SK-N-SH treated with all-trans-retinoic acid at 6 μM for 48 hours (cell line): ENCODE results near the gene HNRNPUL1.

Source experiments
- ATAC-seq: fragments of 200-7000 bp; cut with Tn5 transposase; 3 replicates; pipeline ENCODE4 v1.9.1; 2020; ENCODE audit warnings: mild to moderate bottlenecking, moderate library complexity
- ARNTL ChIP-seq: fragments of 450-650 bp; formaldehyde crosslinking; IDR thresholded peaks from 2 replicates; pipeline ENCODE4 v1.5.0; 2020; ENCODE audit warnings: low read depth, mild to moderate bottlenecking, moderate library complexity, borderline replicate concordance
- BACH2 ChIP-seq: fragments of 250-450 bp; sonication (Bioruptor Pico); IDR thresholded peaks from 2 replicates; pipeline ENCODE4 v1.9.0; 2021; ENCODE audit warnings: mild to moderate bottlenecking, borderline replicate concordance
- CSDC2 ChIP-seq: fragments of 250-450 bp; sonication (Bioruptor Pico); IDR thresholded peaks from 2 replicates; pipeline ENCODE4 v1.5.0; 2020; ENCODE audit warnings: mild to moderate bottlenecking, moderate library complexity
- GLIS3 ChIP-seq: fragments of 250-450 bp; sonication (Bioruptor Pico); IDR thresholded peaks from 2 replicates; pipeline ENCODE4 v1.5.0; 2020; ENCODE audit warnings: mild to moderate bottlenecking, moderate library complexity
- ISL1 ChIP-seq: fragments of 250-450 bp; sonication (Bioruptor Pico); IDR thresholded peaks from 2 replicates; pipeline ENCODE4 v2.1.2; 2022; ENCODE audit warnings: mild to moderate bottlenecking, moderate library complexity
- PPARA ChIP-seq: fragments of 250-450 bp; sonication (Bioruptor Pico); IDR thresholded peaks from 2 replicates; pipeline ENCODE4 v1.5.0; 2020; ENCODE audit warnings: mild to moderate bottlenecking, borderline replicate concordance
- RARB ChIP-seq: fragments of 250-450 bp; sonication (Bioruptor Pico); IDR thresholded peaks from 2 replicates; pipeline ENCODE4 v1.8.0; 2021; ENCODE audit warnings: mild to moderate bottlenecking, moderate library complexity
- SNAI2 ChIP-seq: fragments of 250-450 bp; sonication (Bioruptor Pico); IDR thresholded peaks from 2 replicates; pipeline ENCODE4 v1.5.0; 2020; ENCODE audit warnings: mild to moderate bottlenecking, moderate library complexity
- TCF4 ChIP-seq: fragments of 250-450 bp; sonication (Bioruptor Pico); IDR thresholded peaks from 2 replicates; pipeline ENCODE4 v1.8.0; 2021; ENCODE audit warnings: mild to moderate bottlenecking, moderate library complexity, borderline replicate concordance
- TOX ChIP-seq: fragments of 250-450 bp; sonication (Bioruptor Pico); IDR thresholded peaks from 2 replicates; pipeline ENCODE4 v1.8.0; 2021; ENCODE audit warnings: mild to moderate bottlenecking, moderate library complexity, borderline replicate concordance
- ZC3H10 ChIP-seq: fragments of 250-450 bp; sonication (Bioruptor Pico); IDR thresholded peaks from 2 replicates; pipeline ENCODE4 v1.5.1; 2021; ENCODE audit warnings: mild to moderate bottlenecking, moderate library complexity
- ZFP3 ChIP-seq: fragments of 250-450 bp; sonication (Bioruptor Pico); IDR thresholded peaks from 2 replicates; pipeline ENCODE4 v1.5.0; 2020; ENCODE audit warnings: mild to moderate bottlenecking, moderate library complexity
- ZFP30 ChIP-seq: fragments of 450-650 bp; formaldehyde crosslinking; IDR thresholded peaks from 2 replicates; pipeline ENCODE4 v1.5.0; 2022; ENCODE audit warnings: mild to moderate bottlenecking, moderate library complexity
- ZNF565 ChIP-seq: fragments of 450-650 bp; formaldehyde crosslinking; conservative IDR thresholded peaks from 2 replicates; pipeline ENCODE4 v1.5.0; 2020; ENCODE audit warnings: low read depth, mild to moderate bottlenecking, moderate library complexity
- ZNF70 ChIP-seq: fragments of 450-650 bp; formaldehyde crosslinking; IDR thresholded peaks from 2 replicates; pipeline ENCODE4 v1.5.0; 2020; ENCODE audit warnings: mild to moderate bottlenecking, moderate library complexity
- ZNF8 ChIP-seq: fragments of 450-650 bp; formaldehyde crosslinking; IDR thresholded peaks from 2 replicates; pipeline ENCODE4 v1.5.0; 2020; ENCODE audit warnings: mild to moderate bottlenecking, moderate library complexity
- TF ChIP-seq, protein P1 (sequence below): fragments of 250-450 bp; sonication (Bioruptor Pico); IDR thresholded peaks from 2 replicates; pipeline ENCODE4 v1.5.0; 2020; ENCODE audit warnings: mild to moderate bottlenecking, moderate library complexity
- TF ChIP-seq, protein P2 (sequence below): fragments of 250-450 bp; sonication (Bioruptor Pico); IDR thresholded peaks from 2 replicates; pipeline ENCODE4 v1.8.0; 2020; ENCODE audit warnings: mild to moderate bottlenecking, moderate library complexity, borderline replicate concordance
- TF ChIP-seq, protein P3 (sequence below): fragments of 250-450 bp; sonication (Bioruptor Pico); IDR thresholded peaks from 2 replicates; pipeline ENCODE4 v1.5.1; 2021; ENCODE audit warnings: mild to moderate bottlenecking, moderate library complexity
- TF ChIP-seq, protein P4 (sequence below): fragments of 250-450 bp; sonication (Bioruptor Pico); IDR thresholded peaks from 2 replicates; pipeline ENCODE4 v1.5.1; 2020; ENCODE audit warnings: low read depth, mild to moderate bottlenecking, moderate library complexity

Gene HNRNPUL1

DNA sequence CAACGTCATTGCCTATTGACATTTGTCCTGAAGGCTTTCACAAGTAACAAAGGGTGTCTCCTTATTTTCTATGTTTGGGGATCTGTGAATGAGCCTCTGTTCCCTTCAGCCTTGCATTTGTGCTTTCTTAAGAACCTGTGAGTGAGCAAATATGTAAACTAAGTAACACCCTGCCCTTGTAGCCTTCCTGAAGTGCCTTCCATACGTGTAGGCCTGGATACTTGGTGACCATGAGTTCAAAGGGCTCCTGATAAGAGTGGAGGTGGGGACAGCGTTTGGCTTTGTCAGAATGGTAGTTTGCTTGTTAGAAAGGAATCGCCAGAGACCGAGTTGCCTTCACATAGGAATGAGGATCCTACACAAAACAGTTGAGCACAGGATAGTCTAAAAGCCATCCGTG, 31.3 kb downstream of the HNRNPUL1 start:
- TF ChIP-seq BACH2 (CRISPR knock-in tag) (no peak), PPARA (no peak)
- TF ChIP-seq, protein P1, sequence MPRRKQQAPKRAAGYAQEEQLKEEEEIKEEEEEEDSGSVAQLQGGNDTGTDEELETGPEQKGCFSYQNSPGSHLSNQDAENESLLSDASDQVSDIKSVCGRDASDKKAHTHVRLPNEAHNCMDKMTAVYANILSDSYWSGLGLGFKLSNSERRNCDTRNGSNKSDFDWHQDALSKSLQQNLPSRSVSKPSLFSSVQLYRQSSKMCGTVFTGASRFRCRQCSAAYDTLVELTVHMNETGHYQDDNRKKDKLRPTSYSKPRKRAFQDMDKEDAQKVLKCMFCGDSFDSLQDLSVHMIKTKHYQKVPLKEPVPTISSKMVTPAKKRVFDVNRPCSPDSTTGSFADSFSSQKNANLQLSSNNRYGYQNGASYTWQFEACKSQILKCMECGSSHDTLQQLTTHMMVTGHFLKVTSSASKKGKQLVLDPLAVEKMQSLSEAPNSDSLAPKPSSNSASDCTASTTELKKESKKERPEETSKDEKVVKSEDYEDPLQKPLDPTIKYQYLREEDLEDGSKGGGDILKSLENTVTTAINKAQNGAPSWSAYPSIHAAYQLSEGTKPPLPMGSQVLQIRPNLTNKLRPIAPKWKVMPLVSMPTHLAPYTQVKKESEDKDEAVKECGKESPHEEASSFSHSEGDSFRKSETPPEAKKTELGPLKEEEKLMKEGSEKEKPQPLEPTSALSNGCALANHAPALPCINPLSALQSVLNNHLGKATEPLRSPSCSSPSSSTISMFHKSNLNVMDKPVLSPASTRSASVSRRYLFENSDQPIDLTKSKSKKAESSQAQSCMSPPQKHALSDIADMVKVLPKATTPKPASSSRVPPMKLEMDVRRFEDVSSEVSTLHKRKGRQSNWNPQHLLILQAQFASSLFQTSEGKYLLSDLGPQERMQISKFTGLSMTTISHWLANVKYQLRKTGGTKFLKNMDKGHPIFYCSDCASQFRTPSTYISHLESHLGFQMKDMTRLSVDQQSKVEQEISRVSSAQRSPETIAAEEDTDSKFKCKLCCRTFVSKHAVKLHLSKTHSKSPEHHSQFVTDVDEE (CRISPR knock-in tag) = no peak
- TF ChIP-seq, protein P2, sequence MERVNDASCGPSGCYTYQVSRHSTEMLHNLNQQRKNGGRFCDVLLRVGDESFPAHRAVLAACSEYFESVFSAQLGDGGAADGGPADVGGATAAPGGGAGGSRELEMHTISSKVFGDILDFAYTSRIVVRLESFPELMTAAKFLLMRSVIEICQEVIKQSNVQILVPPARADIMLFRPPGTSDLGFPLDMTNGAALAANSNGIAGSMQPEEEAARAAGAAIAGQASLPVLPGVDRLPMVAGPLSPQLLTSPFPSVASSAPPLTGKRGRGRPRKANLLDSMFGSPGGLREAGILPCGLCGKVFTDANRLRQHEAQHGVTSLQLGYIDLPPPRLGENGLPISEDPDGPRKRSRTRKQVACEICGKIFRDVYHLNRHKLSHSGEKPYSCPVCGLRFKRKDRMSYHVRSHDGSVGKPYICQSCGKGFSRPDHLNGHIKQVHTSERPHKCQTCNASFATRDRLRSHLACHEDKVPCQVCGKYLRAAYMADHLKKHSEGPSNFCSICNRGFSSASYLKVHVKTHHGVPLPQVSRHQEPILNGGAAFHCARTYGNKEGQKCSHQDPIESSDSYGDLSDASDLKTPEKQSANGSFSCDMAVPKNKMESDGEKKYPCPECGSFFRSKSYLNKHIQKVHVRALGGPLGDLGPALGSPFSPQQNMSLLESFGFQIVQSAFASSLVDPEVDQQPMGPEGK (CRISPR knock-in tag) = no peak
- no peak for ATAC-seq

DNA sequence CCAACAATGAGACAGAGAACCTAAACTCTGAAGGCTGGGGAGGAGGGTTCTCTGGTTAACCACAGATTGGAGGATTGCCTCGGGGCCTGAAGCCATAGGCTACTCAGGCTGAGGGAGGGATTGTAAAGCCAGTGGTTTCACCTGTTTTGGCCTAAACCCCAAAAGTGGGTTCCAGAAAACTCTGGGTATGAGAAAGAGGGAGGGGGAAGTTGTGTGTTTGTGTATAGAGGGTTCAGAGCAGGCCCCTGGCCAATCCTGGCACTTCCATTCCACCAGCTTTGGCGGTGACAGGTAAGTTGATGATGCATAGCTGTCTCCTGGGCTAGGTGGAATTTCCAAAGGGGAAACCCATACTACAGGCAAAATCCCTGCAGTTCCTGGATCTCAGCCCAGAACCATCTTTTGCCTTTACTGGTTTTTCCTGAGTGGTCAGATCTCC, 32.3 kb downstream of the HNRNPUL1 start:
- TF ChIP-seq ZNF70 (CRISPR knock-in tag) (no peak), CSDC2 (no peak), TCF4 (CRISPR knock-in tag) (no peak), ZFP30 (CRISPR knock-in tag) (no peak), ZC3H10 (no peak), ARNTL (no peak), RARB (no peak), TOX (no peak), ZFP3 (CRISPR knock-in tag) (no peak), ZNF565 (no peak), PPARA (no peak), ISL1 (CRISPR knock-in tag) (no peak), GLIS3 (no peak), ZNF8 (no peak), BACH2 (CRISPR knock-in tag) (no peak), SNAI2 (no peak)
- TF ChIP-seq, protein P2 (CRISPR knock-in tag) = no peak
- TF ChIP-seq, protein P3, sequence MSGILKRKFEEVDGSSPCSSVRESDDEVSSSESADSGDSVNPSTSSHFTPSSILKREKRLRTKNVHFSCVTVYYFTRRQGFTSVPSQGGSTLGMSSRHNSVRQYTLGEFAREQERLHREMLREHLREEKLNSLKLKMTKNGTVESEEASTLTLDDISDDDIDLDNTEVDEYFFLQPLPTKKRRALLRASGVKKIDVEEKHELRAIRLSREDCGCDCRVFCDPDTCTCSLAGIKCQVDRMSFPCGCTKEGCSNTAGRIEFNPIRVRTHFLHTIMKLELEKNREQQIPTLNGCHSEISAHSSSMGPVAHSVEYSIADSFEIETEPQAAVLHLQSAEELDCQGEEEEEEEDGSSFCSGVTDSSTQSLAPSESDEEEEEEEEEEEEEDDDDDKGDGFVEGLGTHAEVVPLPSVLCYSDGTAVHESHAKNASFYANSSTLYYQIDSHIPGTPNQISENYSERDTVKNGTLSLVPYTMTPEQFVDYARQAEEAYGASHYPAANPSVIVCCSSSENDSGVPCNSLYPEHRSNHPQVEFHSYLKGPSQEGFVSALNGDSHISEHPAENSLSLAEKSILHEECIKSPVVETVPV (CRISPR knock-in tag) = no peak
- TF ChIP-seq, protein P4, sequence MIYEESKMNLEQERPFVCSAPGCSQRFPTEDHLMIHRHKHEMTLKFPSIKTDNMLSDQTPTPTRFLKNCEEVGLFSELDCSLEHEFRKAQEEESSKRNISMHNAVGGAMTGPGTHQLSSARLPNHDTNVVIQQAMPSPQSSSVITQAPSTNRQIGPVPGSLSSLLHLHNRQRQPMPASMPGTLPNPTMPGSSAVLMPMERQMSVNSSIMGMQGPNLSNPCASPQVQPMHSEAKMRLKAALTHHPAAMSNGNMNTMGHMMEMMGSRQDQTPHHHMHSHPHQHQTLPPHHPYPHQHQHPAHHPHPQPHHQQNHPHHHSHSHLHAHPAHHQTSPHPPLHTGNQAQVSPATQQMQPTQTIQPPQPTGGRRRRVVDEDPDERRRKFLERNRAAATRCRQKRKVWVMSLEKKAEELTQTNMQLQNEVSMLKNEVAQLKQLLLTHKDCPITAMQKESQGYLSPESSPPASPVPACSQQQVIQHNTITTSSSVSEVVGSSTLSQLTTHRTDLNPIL (CRISPR knock-in tag) = no peak
- TF ChIP-seq, protein P1 (CRISPR knock-in tag) = no peak
- ATAC-seq = no peak
